OCI-LY1 (cell line): ENCODE data around the gene CATSPER4.

Source experiments
- H2AFZ ChIP-seq: fragments of 200-600 bp; sonication (generic), shearing (Covaris generic); 2 replicates; pipeline ENCODE4 v1.6.0; 2014; ENCODE audit warnings: antibody characterized with exemption, mild to moderate bottlenecking, low read length
- H3F3A ChIP-seq: fragments of 200-600 bp; sonication (generic), shearing (Covaris generic); 2 replicates; pipeline ENCODE4 v1.6.0; 2014; ENCODE audit warnings: mild to moderate bottlenecking, antibody characterized with exemption, low read length, moderate library complexity; ENCODE audit not compliant: insufficient read depth
- H3K27ac ChIP-seq: fragments of 200-600 bp; sonication (generic); 2 replicates; pipeline ENCODE4 v1.5.1; 2014; ENCODE audit warnings: low read length, mixed run types, mild to moderate bottlenecking, low read depth; ENCODE audit not compliant: poor library complexity, severe bottlenecking
- H3K27me3 ChIP-seq: fragments of 200-600 bp; sonication (generic); 2 replicates; pipeline ENCODE4 v1.6.0; 2014; ENCODE audit warnings: antibody characterized with exemption, mild to moderate bottlenecking, low read length, moderate library complexity; ENCODE audit not compliant: insufficient read depth
- H3K36me3 ChIP-seq: fragments of 200-600 bp; sonication (generic); 2 replicates; pipeline ENCODE4 v1.6.1; 2014; ENCODE audit warnings: mild to moderate bottlenecking, antibody characterized with exemption, low read length, moderate library complexity, mixed read lengths; ENCODE audit not compliant: insufficient read depth
- H3K4me1 ChIP-seq: fragments of 200-600 bp; sonication (generic); 2 replicates; pipeline ENCODE4 v1.5.1; 2014; ENCODE audit warnings: mild to moderate bottlenecking, low read length, moderate library complexity; ENCODE audit not compliant: insufficient read depth, severe bottlenecking
- H3K4me2 ChIP-seq: fragments of 200-600 bp; sonication (generic), shearing (Covaris generic); 2 replicates; pipeline ENCODE4 v1.6.1; 2014; ENCODE audit warnings: low read length
- H3K4me3 ChIP-seq: fragments of 200-600 bp; sonication (generic); 2 replicates; pipeline ENCODE4 v1.5.1; 2014; ENCODE audit warnings: low read length, low read depth, mild to moderate bottlenecking, mixed read lengths; ENCODE audit not compliant: poor library complexity, severe bottlenecking
- H3K79me2 ChIP-seq: fragments of 200-600 bp; shearing (Covaris generic); 2 replicates; pipeline ENCODE4 v1.6.1; 2016; ENCODE audit warnings: mixed run types, low read length, mixed read lengths; ENCODE audit not compliant: insufficient read depth
- H3K9ac ChIP-seq: fragments of 200-600 bp; sonication (generic), shearing (Covaris generic); 2 replicates; pipeline ENCODE4 v1.6.1; 2014; ENCODE audit warnings: mild to moderate bottlenecking, low read length, mixed read lengths
- H3K9me2 ChIP-seq: fragments of 200-600 bp; sonication (generic), shearing (Covaris generic); 2 replicates; pipeline ENCODE4 v1.6.1; 2014; ENCODE audit warnings: low read depth, mild to moderate bottlenecking, low read length, mixed read lengths
- H3K9me3 ChIP-seq: fragments of 200-600 bp; shearing (Covaris generic); 2 replicates; pipeline ENCODE4 v1.6.1; 2014; ENCODE audit warnings: low read length, mixed read lengths
- H4K20me1 ChIP-seq: fragments of 200-600 bp; sonication (generic), shearing (Covaris generic); 2 replicates; pipeline ENCODE4 v1.6.0; 2016; ENCODE audit warnings: mild to moderate bottlenecking, low read length; ENCODE audit not compliant: insufficient read depth
- EZH2 ChIP-seq: fragments of 200-600 bp; sonication (generic), shearing (Covaris generic); IDR thresholded peaks from 2 replicates; pipeline ENCODE4 v1.8.0; 2017; ENCODE audit warnings: borderline replicate concordance, mixed run types, mild to moderate bottlenecking, antibody characterized with exemption, low read length, moderate library complexity, mixed read lengths
- TF ChIP-seq, protein P1 (sequence below): fragments of 200-600 bp; sonication (generic), shearing (Covaris generic); IDR thresholded peaks from 2 replicates; pipeline ENCODE4 v1.5.1; 2017; ENCODE audit warnings: mild to moderate bottlenecking, antibody characterized with exemption, low read length, moderate library complexity, mixed read lengths

The CATSPER4 gene

DNA sequence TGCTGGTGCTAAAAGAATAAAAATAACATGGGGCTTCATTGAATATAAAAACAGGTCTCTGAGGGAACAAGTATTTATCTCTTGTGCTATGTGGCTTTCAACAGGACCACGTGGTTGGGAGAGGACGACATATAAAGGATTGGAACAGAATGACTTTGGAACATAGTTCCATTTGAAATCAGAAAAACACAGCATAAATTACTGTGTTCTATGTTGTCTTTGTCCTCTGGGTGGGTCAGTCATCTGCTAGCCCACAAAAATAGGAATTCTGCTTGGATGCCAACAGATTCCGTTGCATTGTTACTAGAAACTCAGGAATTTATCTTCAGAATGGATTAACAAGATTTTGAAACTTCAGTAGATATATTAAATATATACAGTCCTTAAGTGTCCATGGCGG is 49.5 kb downstream of the CATSPER4 start:
- no peaks in the 10 kb centered on the region for H3K9me2 ChIP-seq
- peaks cover 55% of the 10 kb centered on the region for H3K36me3 ChIP-seq
- no peaks in the 10 kb centered on the region for H4K20me1 ChIP-seq
- H3K27me3 ChIP-seq: no peaks in the 10 kb centered on the region
- peaks cover 25% of the 10 kb centered on the region for H3K4me1 ChIP-seq
- no peak overlapping the region for H3K4me2 ChIP-seq
- peaks cover 61% of the 10 kb centered on the region for H3K79me2 ChIP-seq
- H2AFZ ChIP-seq: no peak overlapping the region
- no peaks in the 10 kb centered on the region for H3K9me3 ChIP-seq
- TF ChIP-seq, protein P1, sequence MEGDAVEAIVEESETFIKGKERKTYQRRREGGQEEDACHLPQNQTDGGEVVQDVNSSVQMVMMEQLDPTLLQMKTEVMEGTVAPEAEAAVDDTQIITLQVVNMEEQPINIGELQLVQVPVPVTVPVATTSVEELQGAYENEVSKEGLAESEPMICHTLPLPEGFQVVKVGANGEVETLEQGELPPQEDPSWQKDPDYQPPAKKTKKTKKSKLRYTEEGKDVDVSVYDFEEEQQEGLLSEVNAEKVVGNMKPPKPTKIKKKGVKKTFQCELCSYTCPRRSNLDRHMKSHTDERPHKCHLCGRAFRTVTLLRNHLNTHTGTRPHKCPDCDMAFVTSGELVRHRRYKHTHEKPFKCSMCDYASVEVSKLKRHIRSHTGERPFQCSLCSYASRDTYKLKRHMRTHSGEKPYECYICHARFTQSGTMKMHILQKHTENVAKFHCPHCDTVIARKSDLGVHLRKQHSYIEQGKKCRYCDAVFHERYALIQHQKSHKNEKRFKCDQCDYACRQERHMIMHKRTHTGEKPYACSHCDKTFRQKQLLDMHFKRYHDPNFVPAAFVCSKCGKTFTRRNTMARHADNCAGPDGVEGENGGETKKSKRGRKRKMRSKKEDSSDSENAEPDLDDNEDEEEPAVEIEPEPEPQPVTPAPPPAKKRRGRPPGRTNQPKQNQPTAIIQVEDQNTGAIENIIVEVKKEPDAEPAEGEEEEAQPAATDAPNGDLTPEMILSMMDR: no peak
- TF ChIP-seq EZH2: no peak
- no peaks in the 10 kb centered on the region for H3F3A ChIP-seq
- H3K9ac ChIP-seq: no peak overlapping the region
- H3K27ac ChIP-seq: no peak overlapping the region
- no peak overlapping the region for H3K4me3 ChIP-seq
